HepG2 (cell line): ENCODE measurements around the gene EXOC6B.

Experiments
- FOXA1 ChIP-seq, 2 experiments: fragments of 450-650 bp in 1 of 2; sonication (generic) in 1 of 2; formaldehyde crosslinking in 1 of 2; IDR thresholded peaks; 2 replicates each; pipeline versions ENCODE4 v1.4.0 to v1.6.1; 2016 to 2020; ENCODE audit warnings: missing genetic modification reagents in 1 of 2
- PAWR ChIP-seq: sonication (generic); formaldehyde crosslinking; IDR thresholded peaks from 2 replicates; pipeline ENCODE4 v1.4.0; 2020; ENCODE audit warnings: missing genetic modification reagents, mild to moderate bottlenecking, borderline replicate concordance
- TCF12 ChIP-seq, 2 experiments: fragments of 450-650 bp in 1 of 2; sonication (generic) in 1 of 2; formaldehyde crosslinking in 1 of 2; IDR thresholded peaks; 2 replicates each; pipeline versions ENCODE4 v1.6.1 to v1.8.0; 2017 to 2022; ENCODE audit warnings: antibody characterized with exemption in 1 of 2, mild to moderate bottlenecking in 1 of 2, missing genetic modification reagents in 1 of 2, moderate library complexity in 1 of 2

GRCh38 chr2:72211350-72211749 lies 614.5 kb downstream of the EXOC6B start:
- TF ChIP-seq PAWR (CRISPR knock-in tag), result no peak
- no peak for TF ChIP-seq FOXA1 (IDR thresholded peaks at IDR 0.05)
- TF ChIP-seq FOXA1 (CRISPR knock-in tag; IDR thresholded peaks at IDR 0.05), result no peak
- no peak for TF ChIP-seq TCF12 (IDR thresholded peaks at IDR 0.05)
- no peak for TF ChIP-seq TCF12 (CRISPR knock-in tag; IDR thresholded peaks at IDR 0.05)
